Spinal cord (tissue), 10 donors: ENCODE measurements around the gene BAHCC1. TPM values are rescaled to one million over a fixed set of nuclear protein-coding genes. Genes with fewer than 3 reads are reported as not detected.

ENCODE experiments used
- DNase-seq, 6 donors: peaks; one replicate each; pipeline versions ENCODE4 v3.0.0 to v3.0.0-alpha.2; 2013 to 2015; ENCODE audit warnings: low spot score in 6 of 6, low read depth in 4 of 6
- H3K27ac ChIP-seq: one replicate; pipeline ENCODE4 v1.5.1; 2013; ENCODE audit warnings: low read depth, low read length, control low read depth
- H3K27me3 ChIP-seq: one replicate; pipeline ENCODE4 v1.6.1; 2013; ENCODE audit warnings: low read length; ENCODE audit not compliant: control insufficient read depth, insufficient read depth
- H3K36me3 ChIP-seq: one replicate; pipeline ENCODE4 v1.6.1; 2013; ENCODE audit warnings: low read length; ENCODE audit not compliant: control insufficient read depth, insufficient read depth
- H3K4me1 ChIP-seq: one replicate; pipeline ENCODE4 v1.6.1; 2013; ENCODE audit warnings: low read length; ENCODE audit not compliant: control insufficient read depth, insufficient read depth
- H3K4me3 ChIP-seq: one replicate; pipeline ENCODE4 v1.5.1; 2013; ENCODE audit warnings: low read depth, low read length, control low read depth
- H3K9me3 ChIP-seq: one replicate; pipeline ENCODE4 v1.6.1; 2013; ENCODE audit warnings: low read length; ENCODE audit not compliant: control insufficient read depth, insufficient read depth
- WGBS: methylation state at CpG from one replicate; pipeline ENCODE4 v1.1.5; 2013; ENCODE audit warnings: missing lambda C conversion rate; ENCODE audit not compliant: insufficient coverage; 5-methylcytosine and 5-hydroxymethylcytosine counted together
- polyA plus RNA-seq, 2 donors: library from polyadenylated mRNA; unstranded; fragments of 120-200 nt; gene quantifications; one replicate each; pipeline ENCODE4 v1.2.1, GENCODE V29; 2013; ENCODE audit not compliant: insufficient read length in 2 of 2
- total RNA-seq, 2 donors: library from RNA; depleted of rRNA in 1 of 2; stranded (reverse); fragments of 120-200 nt in 1 of 2; fragments of >200 nt in 1 of 2; gene quantifications; one replicate each; pipeline versions ENCODE4 v1.2.3 to v1.2.4, GENCODE V29; 2013 to 2014
- donor health status: healthy.

Gene BAHCC1
- total and polyA plus RNA-seq, 4 donors: 9.3 to 33.4 (median 20.5) TPM

GRCh38 chr17:81487487-81488275, 92.4 kb downstream of the BAHCC1 start:
- DNase-seq: peak in 4 of 6 donors; percentile 63 to 95 (median 86)
- H3K9me3 ChIP-seq: no peaks in the 10 kb centered on the region
- H3K27me3 ChIP-seq: no peaks in the 10 kb centered on the region
- H3K4me1 ChIP-seq: peaks cover 66% of the 10 kb centered on the region
- 2% methylated on average over 80 of the region's 87 CpGs for WGBS
- no peaks in the 10 kb centered on the region for H3K36me3 ChIP-seq
- peak overlapping the region; percentile 35 for H3K4me3 ChIP-seq
- H3K27ac ChIP-seq: peak overlapping the region; percentile 47

DNA sequence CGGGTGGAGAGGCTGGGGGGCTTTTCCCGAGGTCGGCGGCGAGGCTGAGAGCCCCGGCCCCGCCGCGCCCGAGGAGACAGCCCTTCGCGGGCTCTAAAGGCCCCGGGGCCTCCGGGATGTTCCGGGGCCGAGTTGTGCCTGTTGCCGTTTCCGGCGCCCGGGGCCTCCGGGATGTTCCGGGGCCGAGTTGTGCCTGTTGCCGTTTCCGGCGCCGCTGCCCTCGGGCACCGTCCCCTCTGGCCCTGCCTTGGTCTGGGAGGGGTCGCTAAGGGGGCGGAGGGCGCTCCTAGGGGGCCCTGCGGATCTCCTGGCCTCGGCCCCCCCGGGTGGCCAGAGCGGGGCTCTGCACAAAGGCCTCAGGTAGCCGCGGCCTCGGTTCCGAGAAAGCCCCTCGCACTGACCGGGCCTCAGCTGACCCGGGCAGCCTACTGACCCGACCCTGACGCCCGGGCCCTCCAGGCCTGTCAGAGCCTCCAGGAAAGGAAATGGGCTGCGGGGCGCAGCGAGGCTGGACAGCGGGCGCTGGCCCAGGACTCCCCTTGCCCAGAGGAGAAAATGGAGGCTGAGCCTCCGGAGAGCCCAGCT, 93.1 kb downstream of the BAHCC1 start:
- DNase-seq: no peak
- peak overlapping the region; percentile 47 for H3K27ac ChIP-seq
- WGBS: 13% methylated on average over 44 of the region's 52 CpGs
- H3K27me3 ChIP-seq: no peaks in the 10 kb centered on the region
- peak overlapping the region; percentile 35 for H3K4me3 ChIP-seq
- H3K9me3 ChIP-seq: no peaks in the 10 kb centered on the region
- peaks cover 59% of the 10 kb centered on the region for H3K4me1 ChIP-seq
- H3K36me3 ChIP-seq: no peaks in the 10 kb centered on the region

DNA sequence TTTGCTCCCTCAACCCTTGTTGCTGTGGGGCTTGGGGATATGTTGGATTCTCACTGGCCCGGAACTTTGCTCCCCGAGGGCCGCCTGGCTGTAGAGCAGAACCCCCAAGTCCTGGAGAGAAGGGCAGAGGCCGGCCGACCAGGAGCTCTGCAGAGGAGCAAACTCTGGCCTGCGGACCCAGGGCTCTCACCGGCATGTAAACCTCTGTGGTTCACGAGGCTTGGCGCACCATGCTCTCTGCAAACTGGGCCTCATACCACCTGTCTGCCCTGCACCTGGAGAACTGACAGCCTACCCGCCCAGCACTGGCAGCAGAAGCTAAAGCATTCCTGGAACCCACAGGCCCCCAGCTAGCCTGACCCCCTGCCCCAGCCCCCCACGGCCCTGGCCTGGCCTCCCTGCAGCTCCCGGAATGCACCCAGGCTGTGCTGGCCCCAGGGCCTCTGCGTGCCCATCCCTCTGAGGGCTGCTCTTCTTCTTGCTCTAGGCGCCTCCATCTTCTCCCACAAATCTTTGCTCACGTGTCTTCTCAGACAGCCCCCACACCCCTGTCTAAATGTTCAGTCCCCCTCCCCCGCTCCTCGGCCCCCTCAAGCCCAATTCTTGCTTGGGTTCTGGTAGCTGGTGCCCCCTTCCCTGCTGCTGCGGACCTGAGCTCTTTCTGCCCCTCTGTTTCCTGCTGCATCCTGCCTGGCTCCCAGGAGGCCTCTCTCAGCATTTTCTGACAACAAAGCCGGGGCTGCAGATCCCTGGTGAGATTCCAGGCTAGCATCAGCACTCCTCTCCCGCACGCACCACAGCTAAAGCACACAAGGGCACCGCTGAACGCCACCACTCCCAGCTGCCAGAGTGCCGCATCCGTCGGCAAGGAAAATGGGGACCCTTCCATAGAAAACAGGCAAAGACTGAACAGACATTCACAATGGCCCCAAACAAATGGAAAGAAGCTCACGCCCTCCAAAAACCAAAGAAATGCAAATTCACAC, 94.0 kb downstream of the BAHCC1 start:
- H3K27ac ChIP-seq: no peak overlapping the region
- WGBS: 37% methylated on average over 26 of the region's 27 CpGs
- DNase-seq: peak in 2 of 6 donors; percentile 49 to 82
- no peak overlapping the region for H3K4me3 ChIP-seq
- H3K9me3 ChIP-seq: no peaks in the 10 kb centered on the region
- peaks cover 51% of the 10 kb centered on the region for H3K4me1 ChIP-seq
- H3K27me3 ChIP-seq: no peaks in the 10 kb centered on the region
- H3K36me3 ChIP-seq: no peaks in the 10 kb centered on the region

GRCh38 chr17:81489998-81490992, 95.0 kb downstream of the BAHCC1 start:
- no peak for DNase-seq
- no peak overlapping the region for H3K4me3 ChIP-seq
- no peak overlapping the region for H3K27ac ChIP-seq
- no peaks in the 10 kb centered on the region for H3K9me3 ChIP-seq
- H3K27me3 ChIP-seq: no peaks in the 10 kb centered on the region
- no peaks in the 10 kb centered on the region for H3K36me3 ChIP-seq
- peaks cover 50% of the 10 kb centered on the region for H3K4me1 ChIP-seq
- 42% methylated on average over 11 of the region's 14 CpGs for WGBS

DNA sequence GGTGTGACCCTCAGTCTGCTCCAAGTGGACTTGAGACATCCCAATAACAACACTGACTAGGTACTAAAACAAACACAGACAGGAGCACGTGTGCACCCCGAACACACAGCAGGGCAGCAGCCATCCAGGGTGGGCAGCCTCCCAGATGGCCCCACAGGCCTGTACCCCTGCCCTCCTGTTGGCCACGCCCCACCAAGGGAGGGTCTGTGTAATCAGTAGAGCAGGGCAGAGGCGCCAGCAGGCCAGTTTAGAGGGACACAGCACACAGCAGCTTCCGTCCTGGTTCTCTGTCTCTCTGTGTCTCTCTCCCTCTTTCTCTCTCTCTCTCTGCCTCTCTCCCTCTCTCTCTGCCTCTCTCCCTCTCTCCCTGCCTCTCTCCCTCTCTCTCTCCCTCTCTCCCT, 95.9 kb downstream of the BAHCC1 start:
- DNase-seq: no peak
- H3K27ac ChIP-seq: no peak overlapping the region
- H3K9me3 ChIP-seq: no peaks in the 10 kb centered on the region
- peaks cover 50% of the 10 kb centered on the region for H3K4me1 ChIP-seq
- H3K36me3 ChIP-seq: no peaks in the 10 kb centered on the region
- H3K27me3 ChIP-seq: no peaks in the 10 kb centered on the region
- H3K4me3 ChIP-seq: no peak overlapping the region
- 35% methylated on average over 3 of the region's 5 CpGs for WGBS

DNA sequence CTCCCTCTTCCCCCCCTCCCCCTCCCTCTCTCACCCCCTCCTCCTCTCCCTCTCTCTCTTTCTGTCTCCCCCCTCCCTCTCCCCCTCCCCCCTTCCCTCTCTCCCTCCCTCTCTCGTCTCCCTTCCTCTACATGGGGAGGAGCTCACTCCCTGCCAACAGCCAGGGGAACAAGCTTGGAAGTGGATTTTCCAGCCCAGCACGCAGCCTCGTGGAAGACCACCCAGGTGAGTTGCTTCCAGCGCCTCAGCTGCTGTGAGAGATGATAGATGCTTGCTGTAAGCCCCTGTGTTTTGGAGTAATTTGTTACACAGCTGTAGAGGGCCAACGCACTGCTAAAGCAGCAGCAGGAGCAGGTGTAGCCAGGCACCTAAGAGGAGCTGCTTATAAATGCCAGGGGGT, 96.5 kb downstream of the BAHCC1 start:
- 16% methylated on average over 4 of the region's 5 CpGs for WGBS
- no peaks in the 10 kb centered on the region for H3K27me3 ChIP-seq
- H3K27ac ChIP-seq: no peak overlapping the region
- no peaks in the 10 kb centered on the region for H3K36me3 ChIP-seq
- peaks cover 50% of the 10 kb centered on the region for H3K4me1 ChIP-seq
- peak in 1 of 6 donors; percentile 61 for DNase-seq
- H3K4me3 ChIP-seq: no peak overlapping the region
- H3K9me3 ChIP-seq: no peaks in the 10 kb centered on the region

- Histone ChIP-seq H3K4me3 (no peak overlapping the region), H3K9me3 (no peaks in the 10 kb centered on the region), H3K27ac (no peak overlapping the region), H3K4me1 (peaks cover 49% of the 10 kb centered on the region), H3K27me3 (no peaks in the 10 kb centered on the region), H3K36me3 (no peaks in the 10 kb centered on the region)
- DNase-seq: no peak
- WGBS: 63% methylated on average over 17 of the region's 18 CpGs
Measured at GRCh38 chr17:81492202-81492601, 96.9 kb downstream of the BAHCC1 start.

- H3K27me3 ChIP-seq: no peaks in the 10 kb centered on the region
- DNase-seq: no peak
- H3K36me3 ChIP-seq: no peaks in the 10 kb centered on the region
- H3K27ac ChIP-seq: no peak overlapping the region
- peaks cover 44% of the 10 kb centered on the region for H3K4me1 ChIP-seq
- no peaks in the 10 kb centered on the region for H3K9me3 ChIP-seq
- 100% methylated on average over 2 of the region's 9 CpGs for WGBS
- H3K4me3 ChIP-seq: no peak overlapping the region
Measured at GRCh38 chr17:81492706-81493105, 97.4 kb downstream of the BAHCC1 start.
